ENCODE results near the gene VPS37B. TPM values are rescaled to one million over a fixed set of nuclear protein-coding genes. Genes with fewer than 3 reads are reported as not detected.

The VPS37B gene
- total RNA-seq, 2 experiments from 2014 or later: 97.7 to 104 TPM

GRCh38 chr12:122889761-122890520, 6.0 kb downstream of the VPS37B start:
- H3K36me3 ChIP-seq (ENCODE audit: insufficient read depth, low read length): no peaks in the 10 kb centered on the region
- H3K27ac ChIP-seq (ENCODE audit: low read depth in 1 of 2, low read length in 2 of 2): no peak overlapping the region
- peaks cover 16% of the 10 kb centered on the region for H3K36me3 Mint-ChIP-seq (ENCODE audit: low read depth)
- no peak overlapping the region for H3K4me3 ChIP-seq (ENCODE audit: low read length)
- H3K4me1 ChIP-seq (ENCODE audit: insufficient read depth, low read length): peaks cover 57% of the 10 kb centered on the region
- POLR2A ChIA-PET: interaction anchor here (0.6 to 3.9 kb wide), 4 partner anchors 8 to 839 kb away, joined by 3 to 22 read pairs (median 4); partner anchors contain the start of genes MPHOSPH9 and MTRFR
- H3K4me3 Mint-ChIP-seq: peak overlapping the region; percentile 38
- peak overlapping the region; percentile 91 for H3K27ac Mint-ChIP-seq
- TF ChIP-seq CTCF (IDR thresholded peaks at IDR 0.05): no peak
- intact Hi-C loops (cut with DNase I, micrococcal nuclease): loop anchor here in 1 of 2 experiments (2.0 kb wide), 1 partner anchor 15 kb away; no protein-coding TSS in a partner anchor
- no peaks in the 10 kb centered on the region for H3K27me3 Mint-ChIP-seq
- no peaks in the 10 kb centered on the region for H3K9me3 Mint-ChIP-seq
- H3K27me3 ChIP-seq (ENCODE audit: control insufficient read depth in 1 of 2, insufficient read depth in 2 of 2, low read length in 2 of 2): no peaks in the 10 kb centered on the region
- DNase-seq (peak in 1 of 14 experiments; percentile 28), ATAC-seq (ENCODE audit: poor library complexity) (no peak)
- CTCF ChIA-PET: no interaction called here
- no peaks in the 10 kb centered on the region for H3K9me3 ChIP-seq (ENCODE audit: control insufficient read depth in 1 of 2, insufficient read depth in 1 of 2, low read length in 2 of 2)
- H3K4me1 Mint-ChIP-seq (ENCODE audit: low read depth): peaks cover 91% of the 10 kb centered on the region

- Mint-ChIP-seq H3K27ac (peak overlapping the region; percentile 91), H3K4me3 (peak overlapping the region; percentile 84), H3K27me3 (no peaks in the 10 kb centered on the region), H3K4me1 (ENCODE audit: low read depth) (peaks cover 90% of the 10 kb centered on the region), H3K9me3 (no peaks in the 10 kb centered on the region), H3K36me3 (ENCODE audit: low read depth) (peaks cover 7% of the 10 kb centered on the region)
- Histone ChIP-seq H3K36me3 (ENCODE audit: insufficient read depth, low read length) (no peaks in the 10 kb centered on the region), H3K9me3 (ENCODE audit: control insufficient read depth in 1 of 2, insufficient read depth in 1 of 2, low read length in 2 of 2) (no peaks in the 10 kb centered on the region), H3K4me3 (ENCODE audit: low read length) (peak overlapping the region; percentile 39), H3K27ac (ENCODE audit: low read depth in 1 of 2, low read length in 2 of 2) (peak overlapping the region; percentile 78 to 88), H3K4me1 (ENCODE audit: insufficient read depth, low read length) (peaks cover 55% of the 10 kb centered on the region), H3K27me3 (ENCODE audit: control insufficient read depth in 1 of 2, insufficient read depth in 2 of 2, low read length in 2 of 2) (no peaks in the 10 kb centered on the region)
- intact Hi-C loops (cut with DNase I, micrococcal nuclease): loop anchor here in 1 of 2 experiments (1.0 kb wide), 1 partner anchor 10 kb away; no protein-coding TSS in a partner anchor
- ChIA-PET POLR2A (interaction anchor here (0.9 to 3.9 kb wide), 9 partner anchors 9 to 113 kb away, joined by 3 to 22 read pairs (median 5); no protein-coding TSS in a partner anchor), CTCF (interaction anchor here (1.0 to 2.0 kb wide), 5 partner anchors 8 to 16 kb away, joined by 3 to 7 read pairs (median 4); partner anchors contain the start of gene VPS37B)
- ATAC-seq (ENCODE audit: poor library complexity) (peak; percentile 91), DNase-seq (peak in 10 of 14 experiments; percentile 37 to 93 (median 62))
- TF ChIP-seq CTCF (IDR thresholded peaks at IDR 0.05): no peak
Measured at GRCh38 chr12:122888232-122888752, 7.6 kb downstream of the VPS37B start.

- intact Hi-C loops (cut with DNase I, micrococcal nuclease): loop anchor here in 1 of 2 experiments (1.0 kb wide), 1 partner anchor 10 kb away; no protein-coding TSS in a partner anchor
- Mint-ChIP-seq H3K9me3 (no peaks in the 10 kb centered on the region), H3K4me1 (ENCODE audit: low read depth) (peaks cover 92% of the 10 kb centered on the region), H3K36me3 (ENCODE audit: low read depth) (peaks cover 5% of the 10 kb centered on the region), H3K27me3 (no peaks in the 10 kb centered on the region), H3K4me3 (peak overlapping the region; percentile 84), H3K27ac (peak overlapping the region; percentile 91)
- peaks cover 58% of the 10 kb centered on the region for H3K4me1 ChIP-seq (ENCODE audit: insufficient read depth, low read length)
- H3K36me3 ChIP-seq (ENCODE audit: insufficient read depth, low read length): no peaks in the 10 kb centered on the region
- peak overlapping the region; percentile 39 for H3K4me3 ChIP-seq (ENCODE audit: low read length)
- ATAC-seq (ENCODE audit: poor library complexity) (no peak), DNase-seq (no peak)
- H3K9me3 ChIP-seq (ENCODE audit: control insufficient read depth in 1 of 2, insufficient read depth in 1 of 2, low read length in 2 of 2): no peaks in the 10 kb centered on the region
- POLR2A ChIA-PET: interaction anchor here (0.9 to 3.9 kb wide), 8 partner anchors 10 to 113 kb away, joined by 3 to 22 read pairs (median 5); no protein-coding TSS in a partner anchor
- H3K27ac ChIP-seq (ENCODE audit: low read depth in 1 of 2, low read length in 2 of 2): peak overlapping the region; percentile 30 to 88
- H3K27me3 ChIP-seq (ENCODE audit: control insufficient read depth in 1 of 2, insufficient read depth in 2 of 2, low read length in 2 of 2): no peaks in the 10 kb centered on the region
- TF ChIP-seq CTCF (IDR thresholded peaks at IDR 0.05): no peak
- CTCF ChIA-PET: interaction anchor here (1.3 to 2.0 kb wide), 3 partner anchors 8 to 14 kb away, joined by 4 to 7 read pairs (median 4); partner anchors contain the start of gene VPS37B
Measured at GRCh38 chr12:122887819-122888212, 8.1 kb downstream of the VPS37B start.

Data from CD4-positive, alpha-beta T cell (primary cell).